Measurements from ENCODE around the gene NDRG4.

Gene NDRG4

GRCh38 chr16:58510776-58511628 is 11.1 kb downstream of the NDRG4 start:
- no peak for DNase-seq

GRCh38 chr16:58511933-58512815 is 12.2 kb downstream of the NDRG4 start:
- no peak for DNase-seq

GRCh38 chr16:58513874-58514273 is 13.9 kb downstream of the NDRG4 start:
- DNase-seq, result no peak

GRCh38 chr16:58515125-58515870 is 15.4 kb downstream of the NDRG4 start, which contains the start of gene SETD6:
Gene SETD6 (plus strand): TSS chr16:58515517. CDS start chr16:58515538, 21 bp downstream.
- DNase-seq, result peak; percentile 22

GRCh38 chr16:58515871-58516767 is 16.2 kb downstream of the NDRG4 start:
- no peak for DNase-seq

GRCh38 chr16:58516768-58517107 is 16.8 kb downstream of the NDRG4 start:
- no peak for DNase-seq

- DNase-seq, result no peak
These were observed 18.4 kb downstream of the NDRG4 start for GRCh38 chr16:58518083-58518979.

- DNase-seq, result no peak
These were observed 19.0 kb downstream of the NDRG4 start for GRCh38 chr16:58518980-58519368.

- DNase-seq, result no peak
These were observed 19.8 kb downstream of the NDRG4 start for GRCh38 chr16:58519707-58520106.

- no peak for DNase-seq
These were observed 30.2 kb downstream of the NDRG4 start for GRCh38 chr16:58530179-58530578.

GRCh38 chr16:58532414-58532813 is 32.5 kb downstream of the NDRG4 start:
- no peak for DNase-seq

GRCh38 chr16:58533751-58534470 is 34.0 kb downstream of the NDRG4 start:
- no peak for DNase-seq

GRCh38 chr16:58535100-58535499 is 35.2 kb downstream of the NDRG4 start:
- no peak for DNase-seq

GRCh38 chr16:58536278-58536677 is 36.3 kb downstream of the NDRG4 start:
- no peak for DNase-seq

GRCh38 chr16:58537124-58537906 is 37.4 kb downstream of the NDRG4 start:
- DNase-seq, result no peak

- no peak for DNase-seq
These were observed 41.8 kb downstream of the NDRG4 start for GRCh38 chr16:58541711-58542110.

GRCh38 chr16:58542291-58542690 is 42.3 kb downstream of the NDRG4 start:
- DNase-seq, result no peak

GRCh38 chr16:58543685-58544084 is 43.7 kb downstream of the NDRG4 start:
- no peak for DNase-seq

GRCh38 chr16:58548378-58548777 is 48.4 kb downstream of the NDRG4 start:
- DNase-seq, result no peak
